H1 (cell line): ENCODE results near the gene KIR2DL1. TPM values are rescaled to one million over a fixed set of nuclear protein-coding genes. Genes with fewer than 3 reads are reported as not detected.

Source experiments
- CTCF ChIA-PET: fragments of 300-600 bp; sonication (Branson Sonifier 250); formaldehyde crosslinking; loops from one replicate; lab custom pipeline; 2021; ENCODE audit not compliant: partially characterized antibody; lab: Charles Lee
- POLR2A ChIA-PET: fragments of 300-600 bp; sonication (Branson Sonifier 250); formaldehyde crosslinking; loops from one replicate; lab custom pipeline; 2021; ENCODE audit warnings: inconsistent platforms; ENCODE audit not compliant: partially characterized antibody; lab: Charles Lee
- DNase-seq, 2 experiments: peaks; one replicate each; pipeline versions ENCODE4 v3.0.0 to v3.0.0-alpha.2; 2010 to 2022; ENCODE audit warnings: low spot score in 2 of 2, low read depth in 1 of 2, mixed read lengths in 1 of 2
- FAIRE-seq: peaks from 2 replicates; lab custom pipeline; 2011; peaks lifted over from hg19 to GRCh38; lab: Jason Lieb, UNC
- H2AFZ ChIP-seq: 2 replicates; pipeline ENCODE4 v1.8.1; 2012; ENCODE audit warnings: low read length, inconsistent platforms
- H2AK5ac ChIP-seq: 2 replicates; pipeline ENCODE4 v1.6.1; 2013; ENCODE audit warnings: low read depth, low read length
- H2BK120ac ChIP-seq: replicated peaks from 2 replicates; pipeline ENCODE3; 2013; ENCODE audit warnings: low read depth, low read length, inconsistent platforms
- H2BK12ac ChIP-seq: 2 replicates; pipeline ENCODE4 v1.6.1; 2013; ENCODE audit warnings: low read depth, low read length
- H2BK15ac ChIP-seq: 2 replicates; pipeline ENCODE4 v1.6.1; 2013; ENCODE audit warnings: low read length
- H2BK20ac ChIP-seq: 2 replicates; pipeline ENCODE4 v1.6.1; 2013; ENCODE audit warnings: low read length
- H2BK5ac ChIP-seq: 2 replicates; pipeline ENCODE4 v1.6.1; 2013; ENCODE audit warnings: low read depth, low read length
- H3K14ac ChIP-seq: 2 replicates; pipeline ENCODE4 v1.6.1; 2013; ENCODE audit warnings: inconsistent platforms; ENCODE audit not compliant: insufficient read length
- H3K18ac ChIP-seq: 2 replicates; pipeline ENCODE4 v1.6.1; 2013; ENCODE audit warnings: low read length; ENCODE audit errors: extremely low read depth
- H3K23ac ChIP-seq: 2 replicates; pipeline ENCODE4 v1.6.1; 2013; ENCODE audit warnings: inconsistent platforms; ENCODE audit not compliant: insufficient read length
- H3K23me2 ChIP-seq: 2 replicates; pipeline ENCODE4 v1.6.1; 2013; ENCODE audit warnings: low read depth, low read length
- H3K27ac ChIP-seq: 2 replicates; pipeline ENCODE4 v1.6.1; 2011; ENCODE audit warnings: low read depth, low read length, inconsistent platforms
- H3K27me3 ChIP-seq, 4 experiments: replicated peaks in 1 of 4; 1 replicate in 1 of 4; 2 replicates in 3 of 4; pipeline versions ENCODE4 v1.6.1 to v1.8.1; 2011 to 2013; ENCODE audit warnings: low read length in 3 of 4, mild to moderate bottlenecking in 3 of 4, inconsistent platforms in 2 of 4, mixed read lengths in 2 of 4, moderate library complexity in 1 of 4; ENCODE audit not compliant: control insufficient read depth in 3 of 4, insufficient read depth in 3 of 4; ENCODE audit errors: extremely low read depth in 1 of 4
- H3K36me3 ChIP-seq, 4 experiments: 2 replicates each; pipeline versions ENCODE4 v1.6.1 to v1.8.1; 2011 to 2013; ENCODE audit warnings: mild to moderate bottlenecking in 4 of 4, low read length in 3 of 4, moderate library complexity in 2 of 4, control low read depth in 1 of 4, inconsistent platforms in 1 of 4; ENCODE audit not compliant: insufficient read depth in 4 of 4, control insufficient read depth in 2 of 4
- H3K4ac ChIP-seq: replicated peaks from 2 replicates; pipeline ENCODE3; 2013; ENCODE audit warnings: low read length, low read depth, mixed read lengths, inconsistent platforms; ENCODE audit not compliant: insufficient read length
- H3K4me1 ChIP-seq, 4 experiments: replicated peaks in 1 of 4; 1 replicate in 1 of 4; 2 replicates in 3 of 4; pipeline versions ENCODE4 v1.6.1 to v1.8.1; 2011 to 2013; ENCODE audit warnings: low read length in 3 of 4, inconsistent platforms in 2 of 4, mixed read lengths in 1 of 4; ENCODE audit not compliant: insufficient read depth in 4 of 4, control insufficient read depth in 3 of 4
- H3K4me2 ChIP-seq, 2 experiments: 2 replicates each; pipeline versions ENCODE4 v1.6.1 to v1.8.1; 2011 to 2013; ENCODE audit warnings: low read depth in 2 of 2, low read length in 2 of 2, control low read depth in 1 of 2, inconsistent platforms in 1 of 2, mild to moderate bottlenecking in 1 of 2; ENCODE audit not compliant: insufficient read depth in 1 of 2
- H3K4me3 ChIP-seq, 4 experiments: fragments of 200-600, 300-600 bp in 1 of 4; sonication (generic), shearing (Covaris generic), sonication (Bioruptor Twin) in 1 of 4; 2 replicates each; pipeline versions ENCODE4 v1.5.1 to v1.8.1; 2011 to 2016; ENCODE audit warnings: low read length in 4 of 4, low read depth in 3 of 4, control low read depth in 2 of 4, inconsistent platforms in 2 of 4, mild to moderate bottlenecking in 2 of 4, mixed read lengths in 1 of 4, moderate library complexity in 1 of 4; ENCODE audit not compliant: insufficient read depth in 2 of 4; ENCODE audit errors: extremely low read depth in 1 of 4
- H3K56ac ChIP-seq: replicated peaks from 2 replicates; pipeline ENCODE3; 2013; ENCODE audit warnings: low read depth, mild to moderate bottlenecking, mixed read lengths, low read length, inconsistent platforms; ENCODE audit not compliant: insufficient read length
- H3K79me1 ChIP-seq: 2 replicates; pipeline ENCODE4 v1.6.1; 2013; ENCODE audit warnings: low read depth, low read length, control low read depth
- H3K79me2 ChIP-seq, 2 experiments: 2 replicates each; pipeline versions ENCODE4 v1.6.1 to v1.8.1; 2012 to 2013; ENCODE audit warnings: low read length in 2 of 2, mild to moderate bottlenecking in 2 of 2, inconsistent platforms in 1 of 2; ENCODE audit not compliant: insufficient read depth in 2 of 2, control insufficient read depth in 1 of 2
- H3K9ac ChIP-seq, 4 experiments: replicated peaks in 1 of 4; 1 replicate in 1 of 4; 2 replicates in 3 of 4; pipeline versions ENCODE4 v1.6.1 to v1.8.1; 2011 to 2013; ENCODE audit warnings: low read depth in 3 of 4, low read length in 3 of 4, control low read depth in 2 of 4, mild to moderate bottlenecking in 2 of 4, moderate library complexity in 2 of 4, inconsistent platforms in 1 of 4; ENCODE audit errors: extremely low read depth in 1 of 4
- H3K9me3 ChIP-seq, 2 experiments: 2 replicates each; pipeline versions ENCODE4 v1.6.1 to v1.8.1; 2012 to 2013; ENCODE audit warnings: mild to moderate bottlenecking in 2 of 2, moderate library complexity in 2 of 2, control low read depth in 1 of 2, inconsistent platforms in 1 of 2, low read depth in 1 of 2, low read length in 1 of 2, mixed read lengths in 1 of 2; ENCODE audit not compliant: insufficient read depth in 2 of 2
- H4K20me1 ChIP-seq, 2 experiments: replicated peaks in 1 of 2; 2 replicates each; pipeline versions ENCODE3 to v1.8.1; 2011 to 2013; ENCODE audit warnings: inconsistent platforms in 2 of 2, low read length in 2 of 2, mild to moderate bottlenecking in 1 of 2; ENCODE audit not compliant: insufficient read depth in 2 of 2, control insufficient read depth in 1 of 2
- H4K5ac ChIP-seq: 2 replicates; pipeline ENCODE4 v1.6.1; 2013; ENCODE audit warnings: low read length, low read depth, mixed read lengths, inconsistent platforms; ENCODE audit not compliant: insufficient read length
- H4K8ac ChIP-seq: 2 replicates; pipeline ENCODE4 v1.8.0; 2013; ENCODE audit warnings: mild to moderate bottlenecking, moderate library complexity, low read length, inconsistent platforms; ENCODE audit not compliant: insufficient read depth; ENCODE audit errors: extremely low read depth
- H4K91ac ChIP-seq: replicated peaks from 2 replicates; pipeline ENCODE3; 2013; ENCODE audit warnings: low read length, mixed read lengths, inconsistent platforms; ENCODE audit not compliant: insufficient read length
- BCL11A ChIP-seq, 2 experiments: IDR thresholded peaks; one replicate each; pipeline ENCODE4 v1.6.1; 2011; ENCODE audit warnings: low read depth in 2 of 2, low read length in 2 of 2, mild to moderate bottlenecking in 2 of 2
- RFX5 ChIP-seq: IDR thresholded peaks from 2 replicates; pipeline ENCODE4 v1.6.1; 2011; ENCODE audit warnings: low read depth, low read length, improper control_type of control experiment, borderline replicate concordance
- WGBS, 2 experiments: shearing (Covaris generic) in 1 of 2; methylation state at CpG; one replicate each; pipeline versions ENCODE4 v1.1.6 to v1.1.7; 2013 to 2015; ENCODE audit warnings: low lambda C conversion rate in 2 of 2, mixed read lengths in 2 of 2, inconsistent platforms in 1 of 2, low coverage in 1 of 2, missing lambda C conversion rate in 1 of 2; ENCODE audit not compliant: insufficient replicate concordance in 2 of 2, insufficient coverage in 1 of 2, insufficient read length in 1 of 2; ENCODE audit errors: extremely low coverage in 1 of 2, missing lambda C conversion rate in 1 of 2; 5-methylcytosine and 5-hydroxymethylcytosine counted together
- polyA plus RNA-seq, 7 experiments: library from polyadenylated mRNA; depleted of rRNA in 3 of 7; stranded (reverse) in 5 of 7; unstranded in 2 of 7; fragments of >200 nt in 5 of 7; fragments of 200-250 nt in 2 of 7; gene quantifications; 1 replicate in 5 of 7; 2 replicates in 1 of 7; 4 replicates in 1 of 7; pipeline versions ENCODE4 v1.2.1 to v1.2.3, GENCODE V29; 2011 to 2013; ENCODE audit warnings: missing spikeins in 2 of 7, mixed read lengths in 2 of 7
- total RNA-seq: library from RNA; stranded (reverse); fragmentation: NEBNext Ultra II Directional; extraction: Animal tissue kit (Norgen Biotek cat#: 25700); gene quantifications from 2 replicates; pipeline ENCODE4 v1.2.1, GENCODE V29; 2021

KIR2DL1 gene
- total and polyA plus RNA-seq, 2 of the 8 experiments (the other 6 are each of a cell fraction or from before 2014, with no cell fraction given): not detected

DNA sequence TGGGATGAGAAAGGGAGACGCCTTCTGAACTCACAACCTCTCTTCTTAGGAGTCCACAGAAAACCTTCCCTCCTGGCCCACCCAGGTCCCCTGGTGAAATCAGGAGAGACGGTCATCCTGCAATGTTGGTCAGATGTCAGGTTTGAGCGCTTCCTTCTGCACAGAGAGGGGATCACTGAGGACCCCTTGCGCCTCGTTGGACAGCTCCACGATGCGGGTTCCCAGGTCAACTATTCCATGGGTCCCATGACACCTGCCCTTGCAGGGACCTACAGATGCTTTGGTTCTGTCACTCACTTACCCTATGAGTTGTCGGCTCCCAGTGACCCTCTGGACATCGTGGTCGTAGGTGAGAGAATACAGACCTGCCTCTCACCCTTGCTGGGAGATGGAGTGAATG, 42.0 kb upstream of the KIR2DL1 start:
- no peak overlapping the region for H3K4ac ChIP-seq
- no peak overlapping the region for H2BK15ac ChIP-seq
- TF ChIP-seq BCL11A (IDR thresholded peaks at IDR 0.05; ENCODE audit: low read depth in 2 of 2, low read length in 2 of 2) (no peak), RFX5 (no peak)
- TF ChIP-seq, all 59 proteins: peak for 0
- H2BK5ac ChIP-seq: no peak overlapping the region
- no peak for FAIRE-seq
- H3K4me1 ChIP-seq: no peaks in the 10 kb centered on the region
- H4K20me1 ChIP-seq: no peaks in the 10 kb centered on the region
- ChIA-PET POLR2A (no interaction called here), CTCF (no interaction called here)
- H2AK5ac ChIP-seq: no peak overlapping the region
- 77% methylated on average over 10 of the region's 10 CpGs; no CpG with 5 or more reads in 1 of the 2 experiments for WGBS, 2 experiments
- H3K23ac ChIP-seq: no peak overlapping the region
- no peak overlapping the region for H3K27ac ChIP-seq
- peaks cover 68 to 77% of the 10 kb centered on the region in 2 experiments for H3K9me3 ChIP-seq
- no peak overlapping the region for H3K14ac ChIP-seq
- H3K56ac ChIP-seq: no peak overlapping the region
- H4K91ac ChIP-seq: no peak overlapping the region
- H3K79me1 ChIP-seq: no peaks in the 10 kb centered on the region
- no peak for DNase-seq
- no peak overlapping the region for H3K9ac ChIP-seq
- no peaks in the 10 kb centered on the region for H3K27me3 ChIP-seq
- no peak overlapping the region for H4K8ac ChIP-seq
- no peaks in the 10 kb centered on the region for H3K23me2 ChIP-seq
- no peak overlapping the region for H2BK120ac ChIP-seq
- peaks cover 0 to 4% (median 0%) of the 10 kb centered on the region in 4 experiments; a peak in 1 of 8 replicates for H3K36me3 ChIP-seq
- no peak overlapping the region for H4K5ac ChIP-seq
- no peak overlapping the region for H2AFZ ChIP-seq
- no peak overlapping the region for H2BK20ac ChIP-seq
- H3K4me3 ChIP-seq: no peak overlapping the region
- H3K79me2 ChIP-seq: no peaks in the 10 kb centered on the region
- no peak overlapping the region for H2BK12ac ChIP-seq
- no peak overlapping the region for H3K18ac ChIP-seq
- H3K4me2 ChIP-seq: no peak overlapping the region
